HEK293 (cell line): ENCODE results near the gene SCUBE3.

Experiments
- CTCF ChIA-PET: fragments of 350-600 bp; formaldehyde crosslinking; extraction: SDS; loops from one replicate; lab custom pipeline; 2021; ENCODE audit warnings: antibody characterized with exemption; lab: Yijun Ruan, JAX
- POLR2A ChIA-PET: fragments of 300-600 bp; formaldehyde crosslinking; extraction: SDS; loops from one replicate; lab custom pipeline; 2020; ENCODE audit warnings: antibody characterized with exemption, inconsistent platforms; lab: Yijun Ruan, JAX
- H3K27ac ChIP-seq: fragments of 200-500 bp; sonication (Bioruptor generic); 2 replicates; pipeline ENCODE4 v1.5.1; 2014; ENCODE audit warnings: low read depth, low read length, control low read depth, inconsistent platforms; ENCODE audit errors: extremely low read depth
- H3K36me3 ChIP-seq, 2 experiments: fragments of 200-500 bp in 1 of 2; sonication (Bioruptor generic) in 1 of 2; 1 replicate in 1 of 2; 2 replicates in 1 of 2; pipeline ENCODE4 v1.5.1; 2014 to 2017; ENCODE audit warnings: inconsistent platforms in 2 of 2, low read length in 2 of 2; ENCODE audit not compliant: control insufficient read depth in 2 of 2, insufficient read depth in 1 of 2
- H3K4me1 ChIP-seq: fragments of 200-500 bp; sonication (Bioruptor generic); 2 replicates; pipeline ENCODE4 v1.5.1; 2014; ENCODE audit warnings: mild to moderate bottlenecking, low read length, inconsistent platforms; ENCODE audit not compliant: control insufficient read depth, insufficient read depth
- H3K4me3 ChIP-seq: 2 replicates; pipeline ENCODE4 v1.5.1; 2011; ENCODE audit warnings: low read depth, mild to moderate bottlenecking, control low read depth, low read length, moderate library complexity
- H3K9me3 ChIP-seq: fragments of 200-500 bp; sonication (Bioruptor generic); 2 replicates; pipeline ENCODE4 v1.5.1; 2014; ENCODE audit warnings: low read depth, low read length, inconsistent platforms; ENCODE audit not compliant: control insufficient read depth, insufficient read depth
- EGR2 ChIP-seq: fragments of 450-650 bp; formaldehyde crosslinking; IDR thresholded peaks from 2 replicates; pipeline ENCODE4 v1.5.1; 2016; ENCODE audit warnings: low read depth, missing biosample characterization, missing genetic modification characterization
- FEZF1 ChIP-seq: fragments of 450-650 bp; formaldehyde crosslinking; IDR thresholded peaks from 2 replicates; pipeline ENCODE4 v1.5.1; 2016; ENCODE audit warnings: missing biosample characterization, missing genetic modification characterization
- KLF7 ChIP-seq: fragments of 450-650 bp; formaldehyde crosslinking; IDR thresholded peaks from 2 replicates; pipeline ENCODE4 v1.5.1; 2016; ENCODE audit warnings: missing biosample characterization, missing genetic modification characterization, borderline replicate concordance
- MZF1 ChIP-seq: fragments of 450-650 bp; formaldehyde crosslinking; IDR thresholded peaks from 2 replicates; pipeline ENCODE4 v1.5.1; 2017; ENCODE audit warnings: missing biosample characterization, missing genetic modification characterization, borderline replicate concordance
- OSR2 ChIP-seq: fragments of 450-650 bp; formaldehyde crosslinking; IDR thresholded peaks from 2 replicates; pipeline ENCODE4 v1.5.1; 2016; ENCODE audit warnings: missing biosample characterization, missing genetic modification characterization
- SCRT1 ChIP-seq: fragments of 450-650 bp; formaldehyde crosslinking; IDR thresholded peaks from 2 replicates; pipeline ENCODE4 v1.5.1; 2016; ENCODE audit warnings: missing biosample characterization, missing genetic modification characterization, borderline replicate concordance
- SCRT2 ChIP-seq: fragments of 450-650 bp; formaldehyde crosslinking; IDR thresholded peaks from 2 replicates; pipeline ENCODE4 v1.5.1; 2016; ENCODE audit warnings: missing biosample characterization, missing genetic modification characterization
- SP7 ChIP-seq: fragments of 450-650 bp; formaldehyde crosslinking; IDR thresholded peaks from 2 replicates; pipeline ENCODE4 v1.5.1; 2016; ENCODE audit warnings: missing biosample characterization, missing genetic modification characterization
- ZBTB20 ChIP-seq: fragments of 450-650 bp; formaldehyde crosslinking; IDR thresholded peaks from 2 replicates; pipeline ENCODE4 v1.5.1; 2016; ENCODE audit warnings: missing biosample characterization, missing genetic modification characterization
- ZBTB7A ChIP-seq: fragments of 450-650 bp; formaldehyde crosslinking; IDR thresholded peaks from 2 replicates; pipeline ENCODE4 v1.5.1; 2016; ENCODE audit warnings: low read depth, missing biosample characterization, missing genetic modification characterization
- ZNF146 ChIP-seq: fragments of 450-650 bp; formaldehyde crosslinking; IDR thresholded peaks from 2 replicates; pipeline ENCODE4 v1.5.1; 2016; ENCODE audit warnings: missing biosample characterization, missing genetic modification characterization
- ZNF157 ChIP-seq: fragments of 450-650 bp; formaldehyde crosslinking; IDR thresholded peaks from 2 replicates; pipeline ENCODE4 v1.5.1; 2016; ENCODE audit warnings: missing biosample characterization, missing genetic modification characterization
- ZNF324 ChIP-seq: fragments of 450-650 bp; formaldehyde crosslinking; IDR thresholded peaks from 2 replicates; pipeline ENCODE4 v1.5.1; 2016; ENCODE audit warnings: missing biosample characterization, missing genetic modification characterization
- ZNF335 ChIP-seq: fragments of 450-650 bp; formaldehyde crosslinking; conservative IDR thresholded peaks from 2 replicates; pipeline ENCODE4 v1.5.1; 2016; ENCODE audit warnings: missing biosample characterization, missing genetic modification characterization
- ZNF394 ChIP-seq: fragments of 450-650 bp; formaldehyde crosslinking; IDR thresholded peaks from 2 replicates; pipeline ENCODE4 v1.5.1; 2016; ENCODE audit warnings: missing biosample characterization, missing genetic modification characterization, mild to moderate bottlenecking, moderate library complexity, borderline replicate concordance
- ZNF529 ChIP-seq: fragments of 450-650 bp; formaldehyde crosslinking; IDR thresholded peaks from 2 replicates; pipeline ENCODE4 v1.5.1; 2017; ENCODE audit warnings: missing genetic modification characterization, missing biosample characterization; ENCODE audit not compliant: insufficient replicate concordance
- ZNF548 ChIP-seq: fragments of 450-650 bp; formaldehyde crosslinking; IDR thresholded peaks from 2 replicates; pipeline ENCODE4 v1.5.1; 2016; ENCODE audit warnings: missing biosample characterization, missing genetic modification characterization
- ZNF600 ChIP-seq: fragments of 450-650 bp; formaldehyde crosslinking; IDR thresholded peaks from 2 replicates; pipeline ENCODE4 v1.5.1; 2016; ENCODE audit warnings: missing biosample characterization, missing genetic modification characterization
- ZNF658 ChIP-seq: fragments of 450-650 bp; formaldehyde crosslinking; IDR thresholded peaks from 2 replicates; pipeline ENCODE4; 2016; ENCODE audit warnings: missing biosample characterization, missing genetic modification characterization
- ZNF677 ChIP-seq: fragments of 450-650 bp; IDR thresholded peaks from 2 replicates; pipeline ENCODE4 v1.5.0; 2018; ENCODE audit warnings: missing biosample characterization, mild to moderate bottlenecking, missing genetic modification characterization, moderate library complexity
- ZNF776 ChIP-seq: fragments of 450-650 bp; formaldehyde crosslinking; IDR thresholded peaks from 2 replicates; pipeline ENCODE4 v1.5.0; 2017; ENCODE audit warnings: missing biosample characterization, missing genetic modification characterization, borderline replicate concordance
- ZSCAN18 ChIP-seq: fragments of 450-650 bp; formaldehyde crosslinking; IDR thresholded peaks from 2 replicates; pipeline ENCODE4 v1.5.1; 2016; ENCODE audit warnings: missing biosample characterization, missing genetic modification characterization
- TF ChIP-seq, protein P1 (sequence below): fragments of 450-650 bp; formaldehyde crosslinking; IDR thresholded peaks from 2 replicates; pipeline ENCODE4 v1.5.1; 2016; ENCODE audit warnings: missing biosample characterization, missing genetic modification characterization
- TF ChIP-seq, protein P2 (sequence below): fragments of 450-650 bp; formaldehyde crosslinking; IDR thresholded peaks from 2 replicates; pipeline ENCODE4 v1.5.1; 2016; ENCODE audit warnings: missing biosample characterization, missing genetic modification characterization
- TF ChIP-seq, protein P3 (sequence below): fragments of 450-650 bp; formaldehyde crosslinking; conservative IDR thresholded peaks from 2 replicates; pipeline ENCODE4 v1.5.1; 2016; ENCODE audit warnings: low read depth, missing biosample characterization, missing genetic modification characterization

SCUBE3 gene

DNA sequence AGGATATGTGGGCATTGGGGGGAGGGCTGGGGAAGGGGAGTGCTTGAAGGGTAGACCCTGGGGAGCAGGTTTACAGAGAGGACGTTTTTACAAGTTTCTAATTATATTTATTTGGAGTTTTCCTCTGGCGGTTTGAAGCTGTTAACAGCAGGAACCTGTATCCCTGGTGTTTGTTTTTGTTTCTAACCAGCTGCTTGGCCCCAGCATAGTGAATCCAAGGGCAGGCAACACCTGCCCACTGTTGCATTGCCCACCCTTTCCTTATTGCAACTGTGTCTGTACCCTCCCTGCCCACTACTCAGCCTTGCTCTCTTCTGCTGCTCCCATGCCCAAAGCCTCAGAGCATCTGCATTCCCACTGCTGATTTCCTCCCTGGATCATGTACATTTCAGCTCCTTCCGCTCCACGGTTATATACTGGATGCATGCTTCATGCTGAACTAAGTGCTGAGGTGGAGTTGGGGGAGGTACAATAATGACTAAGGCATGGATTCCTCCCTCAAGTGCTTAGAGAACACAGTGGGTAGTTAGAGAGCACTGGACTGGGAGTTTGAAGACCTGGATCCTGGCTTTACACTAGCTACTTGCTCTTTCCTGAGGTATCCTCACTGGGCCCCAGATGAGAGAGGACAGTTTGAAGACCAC is 6.0 kb downstream of the SCUBE3 start (continued):
- TF ChIP-seq MZF1 (tag by site-specific recombination) (no peak), ZNF157 (tag by site-specific recombination) (no peak), KLF7 (tag by site-specific recombination) (no peak), ZNF146 (tag by site-specific recombination) (no peak), ZSCAN18 (tag by site-specific recombination) (no peak), ZNF548 (tag by site-specific recombination) (no peak), ZNF677 (tag by site-specific recombination) (no peak), ZNF529 (tag by site-specific recombination) (no peak), ZBTB20 (peak; percentile 43; the same call in 1 of the 2 replicates), SCRT1 (tag by site-specific recombination) (peak; percentile 83), SP7 (tag by site-specific recombination) (no peak), FEZF1 (tag by site-specific recombination) (peak; percentile 34; the same call in 1 of the 2 replicates)
- TF ChIP-seq, protein P1, sequence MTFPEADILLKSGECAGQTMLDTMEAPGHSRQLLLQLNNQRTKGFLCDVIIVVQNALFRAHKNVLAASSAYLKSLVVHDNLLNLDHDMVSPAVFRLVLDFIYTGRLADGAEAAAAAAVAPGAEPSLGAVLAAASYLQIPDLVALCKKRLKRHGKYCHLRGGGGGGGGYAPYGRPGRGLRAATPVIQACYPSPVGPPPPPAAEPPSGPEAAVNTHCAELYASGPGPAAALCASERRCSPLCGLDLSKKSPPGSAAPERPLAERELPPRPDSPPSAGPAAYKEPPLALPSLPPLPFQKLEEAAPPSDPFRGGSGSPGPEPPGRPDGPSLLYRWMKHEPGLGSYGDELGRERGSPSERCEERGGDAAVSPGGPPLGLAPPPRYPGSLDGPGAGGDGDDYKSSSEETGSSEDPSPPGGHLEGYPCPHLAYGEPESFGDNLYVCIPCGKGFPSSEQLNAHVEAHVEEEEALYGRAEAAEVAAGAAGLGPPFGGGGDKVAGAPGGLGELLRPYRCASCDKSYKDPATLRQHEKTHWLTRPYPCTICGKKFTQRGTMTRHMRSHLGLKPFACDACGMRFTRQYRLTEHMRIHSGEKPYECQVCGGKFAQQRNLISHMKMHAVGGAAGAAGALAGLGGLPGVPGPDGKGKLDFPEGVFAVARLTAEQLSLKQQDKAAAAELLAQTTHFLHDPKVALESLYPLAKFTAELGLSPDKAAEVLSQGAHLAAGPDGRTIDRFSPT (tag by site-specific recombination): no peak
- TF ChIP-seq, protein P2, sequence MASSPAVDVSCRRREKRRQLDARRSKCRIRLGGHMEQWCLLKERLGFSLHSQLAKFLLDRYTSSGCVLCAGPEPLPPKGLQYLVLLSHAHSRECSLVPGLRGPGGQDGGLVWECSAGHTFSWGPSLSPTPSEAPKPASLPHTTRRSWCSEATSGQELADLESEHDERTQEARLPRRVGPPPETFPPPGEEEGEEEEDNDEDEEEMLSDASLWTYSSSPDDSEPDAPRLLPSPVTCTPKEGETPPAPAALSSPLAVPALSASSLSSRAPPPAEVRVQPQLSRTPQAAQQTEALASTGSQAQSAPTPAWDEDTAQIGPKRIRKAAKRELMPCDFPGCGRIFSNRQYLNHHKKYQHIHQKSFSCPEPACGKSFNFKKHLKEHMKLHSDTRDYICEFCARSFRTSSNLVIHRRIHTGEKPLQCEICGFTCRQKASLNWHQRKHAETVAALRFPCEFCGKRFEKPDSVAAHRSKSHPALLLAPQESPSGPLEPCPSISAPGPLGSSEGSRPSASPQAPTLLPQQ (tag by site-specific recombination): 0 out of 2 replicates have a peak, but pooled peaks have one; percentile 14

DNA sequence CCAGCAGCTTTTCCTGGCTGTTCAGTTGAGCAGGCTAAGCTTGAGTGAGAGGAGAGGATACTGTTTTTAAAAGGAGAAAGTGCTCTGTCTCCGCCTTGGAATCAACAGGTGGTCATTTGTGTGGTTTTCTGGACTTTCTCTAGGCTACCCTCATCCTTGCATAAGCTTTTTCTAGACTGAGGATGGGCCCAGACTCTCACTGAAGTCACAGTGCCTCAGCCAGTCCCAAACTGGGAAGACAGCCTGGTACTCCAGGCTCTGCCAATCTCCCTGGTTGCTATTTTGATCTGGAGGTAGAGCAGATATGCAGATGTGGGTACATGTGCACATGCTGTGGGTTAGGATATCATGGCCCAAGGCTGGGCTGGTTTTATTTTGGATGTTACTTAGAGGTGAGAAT is 7.0 kb downstream of the SCUBE3 start:
- no peak overlapping the region for H3K27ac ChIP-seq
- ChIA-PET CTCF (interaction anchor here (0.6 to 7.3 kb wide), 3 partner anchors 15 to 125 kb away, joined by 6 to 49 read pairs (median 18); no protein-coding TSS in a partner anchor), POLR2A (interaction anchor here (0.9 to 1.5 kb wide), 2 partner anchors 39 to 794 kb away, joined by 3 to 5 read pairs; partner anchors contain the start of genes RPS10 and ZNF76)
- no peak overlapping the region for H3K4me3 ChIP-seq
- TF ChIP-seq OSR2 (tag by site-specific recombination) (no peak), SCRT2 (tag by site-specific recombination) (peak; percentile 93), ZNF776 (no peak), EGR2 (no peak), ZNF600 (tag by site-specific recombination) (no peak), ZNF324 (tag by site-specific recombination) (no peak), ZNF335 (tag by site-specific recombination) (no peak), ZNF394 (tag by site-specific recombination) (no peak), SCRT1 (tag by site-specific recombination) (peak; percentile 82; the same call in 1 of the 2 replicates), KLF7 (tag by site-specific recombination) (no peak), ZNF658 (tag by site-specific recombination) (no peak), ZBTB7A (no peak)
- TF ChIP-seq, protein P3, sequence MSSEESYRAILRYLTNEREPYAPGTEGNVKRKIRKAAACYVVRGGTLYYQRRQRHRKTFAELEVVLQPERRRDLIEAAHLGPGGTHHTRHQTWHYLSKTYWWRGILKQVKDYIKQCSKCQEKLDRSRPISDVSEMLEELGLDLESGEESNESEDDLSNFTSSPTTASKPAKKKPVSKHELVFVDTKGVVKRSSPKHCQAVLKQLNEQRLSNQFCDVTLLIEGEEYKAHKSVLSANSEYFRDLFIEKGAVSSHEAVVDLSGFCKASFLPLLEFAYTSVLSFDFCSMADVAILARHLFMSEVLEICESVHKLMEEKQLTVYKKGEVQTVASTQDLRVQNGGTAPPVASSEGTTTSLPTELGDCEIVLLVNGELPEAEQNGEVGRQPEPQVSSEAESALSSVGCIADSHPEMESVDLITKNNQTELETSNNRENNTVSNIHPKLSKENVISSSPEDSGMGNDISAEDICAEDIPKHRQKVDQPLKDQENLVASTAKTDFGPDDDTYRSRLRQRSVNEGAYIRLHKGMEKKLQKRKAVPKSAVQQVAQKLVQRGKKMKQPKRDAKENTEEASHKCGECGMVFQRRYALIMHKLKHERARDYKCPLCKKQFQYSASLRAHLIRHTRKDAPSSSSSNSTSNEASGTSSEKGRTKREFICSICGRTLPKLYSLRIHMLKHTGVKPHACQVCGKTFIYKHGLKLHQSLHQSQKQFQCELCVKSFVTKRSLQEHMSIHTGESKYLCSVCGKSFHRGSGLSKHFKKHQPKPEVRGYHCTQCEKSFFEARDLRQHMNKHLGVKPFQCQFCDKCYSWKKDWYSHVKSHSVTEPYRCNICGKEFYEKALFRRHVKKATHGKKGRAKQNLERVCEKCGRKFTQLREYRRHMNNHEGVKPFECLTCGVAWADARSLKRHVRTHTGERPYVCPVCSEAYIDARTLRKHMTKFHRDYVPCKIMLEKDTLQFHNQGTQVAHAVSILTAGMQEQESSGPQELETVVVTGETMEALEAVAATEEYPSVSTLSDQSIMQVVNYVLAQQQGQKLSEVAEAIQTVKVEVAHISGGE (tag by site-specific recombination): no peak
- TF ChIP-seq, all 188 proteins: peak for 2
- H3K9me3 ChIP-seq: no peaks in the 10 kb centered on the region
- peaks cover 28% of the 10 kb centered on the region for H3K4me1 ChIP-seq
- H3K36me3 ChIP-seq: peaks cover 0 to 3% of the 10 kb centered on the region in 2 experiments; a peak in 1 of 3 replicates
